Pancreas (tissue), 10 donors: ENCODE measurements around the gene P2RY14. TPM values are rescaled to one million over a fixed set of nuclear protein-coding genes. Genes with fewer than 3 reads are reported as not detected.

ENCODE experiments used
- ATAC-seq, 4 donors: fragments of 200-7000 bp; cut with Tn5 transposase; one replicate each; pipeline versions ENCODE4 v1.8.0 to v1.9.1; 2020; ENCODE audit warnings: mild to moderate bottlenecking in 4 of 4, moderate library complexity in 4 of 4
- DNase-seq, 6 donors: peaks; one replicate each; pipeline ENCODE4 v3.0.0-alpha.2; 2020
- FAIRE-seq: peaks from 2 replicates; lab custom pipeline; 2012; peaks lifted over from hg19 to GRCh38; lab: Jason Lieb, UNC
- H3K27ac ChIP-seq, 4 donors: fragments of 200-600 bp; sonication (generic); 1 replicate in 3 of 4; 2 replicates in 1 of 4; pipeline versions ENCODE4 v1.5.0 to v1.8.0; 2020
- H3K27me3 ChIP-seq, 4 donors: fragments of 200-600 bp; one replicate each; pipeline ENCODE4 v1.8.0; 2021
- H3K36me3 ChIP-seq, 3 donors: fragments of 200-600 bp; sonication (generic) in 1 of 3; one replicate each; pipeline versions ENCODE4 v1.5.0 to v1.8.0; 2020 to 2021
- H3K4me1 ChIP-seq, 3 donors: fragments of 200-600 bp; one replicate each; pipeline ENCODE4 v1.8.0; 2021
- H3K4me3 ChIP-seq, 4 donors: fragments of 200-600 bp; sonication (generic) in 2 of 4; one replicate each; pipeline versions ENCODE4 v1.5.0 to v1.8.0; 2020 to 2021
- H3K9me3 ChIP-seq, 4 donors: fragments of 200-600 bp; one replicate each; pipeline ENCODE4 v1.8.0; 2021
- CTCF ChIP-seq, 4 donors: fragments of 200-600 bp; sonication (generic) in 3 of 4; IDR thresholded peaks; one replicate each; pipeline versions ENCODE4 v1.5.0 to v1.8.0; 2021; ENCODE audit warnings: antibody characterized with exemption in 4 of 4
- WGBS, 2 donors: extraction: QIAGEN DNeasy Blood & Tissue Kit; methylation state at CpG; one replicate each; pipeline ENCODE4 v1.1.7; 2013; 5-methylcytosine and 5-hydroxymethylcytosine counted together
- intact Hi-C, 3 donors: fragments of 100-400 bp; cut with DNase I; formaldehyde crosslinking; loops; one replicate each; pipeline versions ENCODE4 v1.11.1 to v1.14.2; 2022
- polyA plus RNA-seq, 2 donors: library from polyadenylated mRNA; stranded (reverse); fragments of 200-250 nt; gene quantifications; one replicate each; pipeline ENCODE4 v1.2.3, GENCODE V29; 2013
- total RNA-seq, 6 donors: library from RNA; stranded (reverse); fragmentation: NEBNext Ultra II Directional in 4 of 6; extraction: Animal tissue kit (Norgen Biotek cat#: 25700) in 4 of 6; gene quantifications; one replicate each; pipeline versions ENCODE4 v1.2.1 to v1.2.4, GENCODE V29; 2021 to 2023
- donor health status: healthy with polysubstance abuse.
- donor health status: DM: no; HTN: no; CAD: no; lungs with moderate emphysema.
- donor health status: DM: no; HTN: no; CAD: no.
- donor health status: control.
- donor health status: control.
- donor health status: Bipolar disorder and iron deficiency.
- donor health status: DM: yes; HTN: yes; CAD: no.
- donor health status: DM: no; HTN: no; CAD: no.
- donor health status: DM: no; HTN: no; CAD: no.
- donor health status: DM: yes; HTN: yes; CAD: no.

The P2RY14 gene
- total and polyA plus RNA-seq, 8 donors = 0.08 to 0.47 (median 0.11) TPM

- no peak for FAIRE-seq
- Histone ChIP-seq H3K27ac (no peak overlapping the region), H3K36me3 (no peaks in the 10 kb centered on the region), H3K4me1 (no peaks in the 10 kb centered on the region), H3K27me3 (no peaks in the 10 kb centered on the region), H3K9me3 (no peaks in the 10 kb centered on the region), H3K4me3 (no peak overlapping the region)
- intact Hi-C loops = loop anchor here in 2 of 3 donors (2.0 to 10.0 kb wide), 3 partner anchors 51 to 114 kb away; no protein-coding TSS in a partner anchor
- no peak for DNase-seq
- TF ChIP-seq CTCF (IDR thresholded peaks at IDR 0.05) = no peak
- WGBS, 2 donors = 81 to 90% methylated on average over 9 of the region's 9 CpGs
- ATAC-seq = no peak
Observed at GRCh38 chr3:151281671-151282324, 3.5 kb upstream of the P2RY14 start.

GRCh38 chr3:151276687-151277042, 1.7 kb downstream of the P2RY14 start:
- no peak overlapping the region for H3K27ac ChIP-seq
- no peak for TF ChIP-seq CTCF (IDR thresholded peaks at IDR 0.05)
- ATAC-seq (no peak), DNase-seq (no peak), FAIRE-seq (no peak)
- no peaks in the 10 kb centered on the region for H3K9me3 ChIP-seq
- no peaks in the 10 kb centered on the region for H3K4me1 ChIP-seq
- no peak overlapping the region for H3K4me3 ChIP-seq
- no peaks in the 10 kb centered on the region for H3K36me3 ChIP-seq
- intact Hi-C loops = no loop called here
- H3K27me3 ChIP-seq = no peaks in the 10 kb centered on the region
- 85 to 94% methylated on average over 6 of the region's 6 CpGs for WGBS, 2 donors

GRCh38 chr3:151276038-151276686, 2.2 kb downstream of the P2RY14 start:
- H3K4me3 ChIP-seq = no peak overlapping the region
- no peaks in the 10 kb centered on the region for H3K36me3 ChIP-seq
- intact Hi-C loops = no loop called here
- DNase-seq (no peak), ATAC-seq (no peak), FAIRE-seq (no peak)
- H3K9me3 ChIP-seq = no peaks in the 10 kb centered on the region
- H3K27ac ChIP-seq = no peak overlapping the region
- H3K27me3 ChIP-seq = no peaks in the 10 kb centered on the region
- 74 to 82% methylated on average over 2 of the region's 2 CpGs for WGBS, 2 donors
- H3K4me1 ChIP-seq = no peaks in the 10 kb centered on the region
- no peak for TF ChIP-seq CTCF (IDR thresholded peaks at IDR 0.05)

- intact Hi-C loops = no loop called here
- Histone ChIP-seq H3K27ac (no peak overlapping the region), H3K4me1 (no peaks in the 10 kb centered on the region), H3K9me3 (no peaks in the 10 kb centered on the region), H3K36me3 (no peaks in the 10 kb centered on the region), H3K4me3 (no peak overlapping the region), H3K27me3 (no peaks in the 10 kb centered on the region)
- no peak for FAIRE-seq
- no peak for TF ChIP-seq CTCF (IDR thresholded peaks at IDR 0.05)
- DNase-seq = no peak
- 77 to 79% methylated on average over 5 of the region's 5 CpGs for WGBS, 2 donors
- ATAC-seq = no peak
Observed at GRCh38 chr3:151275091-151275490, 3.3 kb downstream of the P2RY14 start.

- Histone ChIP-seq H3K27me3 (no peaks in the 10 kb centered on the region), H3K9me3 (no peaks in the 10 kb centered on the region), H3K4me3 (no peak overlapping the region), H3K36me3 (no peaks in the 10 kb centered on the region), H3K4me1 (no peaks in the 10 kb centered on the region), H3K27ac (no peak overlapping the region)
- 68 to 82% methylated on average over 5 of the region's 5 CpGs for WGBS, 2 donors
- DNase-seq (no peak), FAIRE-seq (no peak), ATAC-seq (no peak)
- TF ChIP-seq CTCF (IDR thresholded peaks at IDR 0.05) = no peak
- intact Hi-C loops = no loop called here
Observed at GRCh38 chr3:151269631-151270030, 8.7 kb downstream of the P2RY14 start.
